Activated CD4-positive, alpha-beta T cell treated with anti-CD3 and anti-CD28 coated beads, Interleukin-2, amount 50 U/mL, for 24 hours (primary cell): ENCODE measurements around the gene PACS2.
"Not testable (repeated sequence)": the region's sequence is repeated elsewhere in the genome, so short reads cannot be mapped to it uniquely, and the experiment has no call there.

Experiments used
- DNase-seq, 2 donors: peaks; one replicate each; pipeline ENCODE4 v3.0.0-alpha.2; 2020; ENCODE audit warnings: low read depth in 1 of 2, low spot score in 1 of 2

The PACS2 gene

GRCh38 chr14:105313381-105314286 lies 914 bp upstream of the PACS2 start:
- no peak for DNase-seq

- no peak for DNase-seq
Measured at GRCh38 chr14:105315211-105315721, 718 bp downstream of the PACS2 start.

DNA sequence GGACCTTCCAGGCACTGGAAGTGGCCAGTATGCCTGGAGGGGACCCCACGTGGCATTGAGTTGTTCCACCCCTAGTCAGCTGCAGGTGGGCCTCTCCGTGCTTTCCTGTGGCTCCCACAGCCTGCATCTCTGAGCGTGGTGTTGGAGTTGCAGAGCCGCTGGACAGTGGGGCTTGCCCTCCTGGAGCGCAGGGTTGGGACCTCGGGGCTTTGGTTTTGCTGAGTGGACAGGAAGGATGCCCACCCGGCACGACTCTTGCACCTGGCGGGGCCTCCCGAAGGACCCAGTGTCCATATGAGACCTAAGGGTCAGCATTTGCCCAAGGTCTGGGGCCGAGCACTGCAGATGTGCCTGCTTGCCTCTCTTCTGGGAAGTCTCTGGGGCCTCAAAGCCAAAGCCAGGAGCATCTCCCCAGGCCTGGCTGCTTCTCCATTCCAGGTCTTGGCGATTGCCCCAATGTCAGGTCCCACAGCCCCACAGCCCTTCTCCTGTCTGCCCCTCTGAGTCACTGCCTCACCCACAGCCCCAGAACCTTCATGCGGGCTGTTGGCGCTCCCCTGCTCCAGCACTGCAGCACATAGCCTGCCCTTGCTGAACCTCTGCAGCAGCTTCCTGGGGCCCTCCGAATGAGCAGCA lies 1.5 kb downstream of the PACS2 start:
- no peak for DNase-seq

DNA sequence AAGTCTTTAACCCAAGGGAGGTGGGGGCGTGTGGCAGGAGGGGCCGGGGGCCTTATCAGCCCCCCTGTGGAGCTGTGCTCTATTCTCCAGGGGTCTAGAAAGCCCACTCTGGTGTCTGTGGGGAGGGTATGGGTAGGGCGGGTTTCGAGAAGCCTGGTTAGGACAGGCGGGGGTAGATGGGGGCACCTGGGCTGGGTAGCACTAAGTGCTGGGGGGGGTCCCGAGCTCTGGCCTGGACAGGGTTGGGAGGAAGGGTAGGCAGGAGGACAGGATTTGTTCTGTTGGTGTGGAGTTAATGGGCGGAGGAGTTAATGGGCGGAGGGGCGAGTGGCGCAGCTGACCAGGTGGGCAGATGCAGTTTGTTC lies 2.0 kb downstream of the PACS2 start:
- DNase-seq: no peak

- no peak for DNase-seq
Measured at GRCh38 chr14:105316968-105317510, 2.5 kb downstream of the PACS2 start.

GRCh38 chr14:105317546-105317945 lies 3.0 kb downstream of the PACS2 start:
- no peak for DNase-seq

GRCh38 chr14:105322791-105323556 lies 8.4 kb downstream of the PACS2 start:
- no peak for DNase-seq

- no peak for DNase-seq
Measured at GRCh38 chr14:105323663-105324062, 9.1 kb downstream of the PACS2 start.

- no peak for DNase-seq
Measured at GRCh38 chr14:105324080-105324778, 9.7 kb downstream of the PACS2 start.

- no peak for DNase-seq
Measured at GRCh38 chr14:105324871-105325270, 10.3 kb downstream of the PACS2 start.

DNA sequence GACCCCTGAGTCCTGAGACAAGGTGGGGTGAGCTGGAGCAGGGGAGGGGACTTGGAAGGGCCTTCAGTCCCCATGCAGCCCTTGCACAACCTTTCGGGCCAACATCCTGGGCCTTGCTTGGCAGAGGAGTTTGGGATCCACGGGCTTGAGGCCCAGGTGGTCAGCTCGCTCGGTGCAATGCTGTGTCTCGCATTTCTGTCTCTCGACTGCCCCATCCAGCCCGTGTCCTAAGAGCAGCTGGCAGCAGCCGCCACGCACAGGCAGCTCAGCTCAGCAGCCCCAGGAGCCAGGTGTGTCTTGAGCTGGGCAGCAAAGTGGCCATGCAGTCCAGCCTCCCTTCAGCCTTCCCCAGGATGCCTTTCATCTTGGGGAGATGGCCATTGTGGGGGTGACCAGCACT lies 10.8 kb downstream of the PACS2 start:
- DNase-seq: no peak

- no peak for DNase-seq
Measured at GRCh38 chr14:105325716-105326567, 11.4 kb downstream of the PACS2 start.

- no peak for DNase-seq
Measured at GRCh38 chr14:105326568-105326867, 12.0 kb downstream of the PACS2 start.

DNA sequence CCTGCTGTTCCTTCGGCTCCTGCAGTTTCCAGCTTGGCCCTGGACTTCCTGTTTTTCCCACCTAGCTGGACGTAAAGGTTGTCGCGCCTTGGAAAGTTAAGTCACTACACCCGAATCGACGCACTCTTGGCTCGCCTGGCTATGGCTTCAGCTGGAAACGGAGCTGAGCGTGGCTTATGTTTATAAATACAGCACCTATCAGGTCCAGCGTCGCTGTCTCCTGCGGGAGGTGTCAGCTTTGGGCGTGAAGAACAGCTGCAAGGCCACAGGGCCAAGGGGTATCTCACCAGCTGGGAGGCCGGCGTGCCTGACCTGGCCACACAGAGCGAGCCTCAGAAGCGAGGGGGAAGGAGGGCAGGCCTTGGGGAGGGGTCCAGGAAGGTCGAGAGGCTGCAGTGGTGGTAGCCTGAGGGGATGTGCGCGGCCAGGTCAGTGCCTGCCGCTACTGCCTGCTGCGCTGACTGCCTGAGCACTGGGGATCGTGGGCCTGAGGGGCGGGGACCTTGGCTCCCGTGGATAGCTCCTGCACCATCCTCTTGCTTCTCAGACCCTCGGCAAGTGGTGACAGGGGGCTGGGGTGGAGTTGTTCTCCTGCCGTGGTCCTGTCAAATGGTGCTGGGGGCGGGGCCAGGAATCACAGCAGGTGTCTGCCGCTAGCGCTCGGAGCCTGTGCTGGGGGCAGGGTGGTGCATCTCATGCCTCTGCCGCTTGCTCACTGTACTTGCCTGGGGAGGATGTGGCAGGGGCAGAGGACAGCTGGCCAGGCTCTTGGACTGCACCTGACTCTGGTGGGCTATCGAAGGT lies 12.5 kb downstream of the PACS2 start:
- no peak for DNase-seq

GRCh38 chr14:105327695-105328045 lies 13.1 kb downstream of the PACS2 start:
- not testable (repeated sequence) for DNase-seq

DNA sequence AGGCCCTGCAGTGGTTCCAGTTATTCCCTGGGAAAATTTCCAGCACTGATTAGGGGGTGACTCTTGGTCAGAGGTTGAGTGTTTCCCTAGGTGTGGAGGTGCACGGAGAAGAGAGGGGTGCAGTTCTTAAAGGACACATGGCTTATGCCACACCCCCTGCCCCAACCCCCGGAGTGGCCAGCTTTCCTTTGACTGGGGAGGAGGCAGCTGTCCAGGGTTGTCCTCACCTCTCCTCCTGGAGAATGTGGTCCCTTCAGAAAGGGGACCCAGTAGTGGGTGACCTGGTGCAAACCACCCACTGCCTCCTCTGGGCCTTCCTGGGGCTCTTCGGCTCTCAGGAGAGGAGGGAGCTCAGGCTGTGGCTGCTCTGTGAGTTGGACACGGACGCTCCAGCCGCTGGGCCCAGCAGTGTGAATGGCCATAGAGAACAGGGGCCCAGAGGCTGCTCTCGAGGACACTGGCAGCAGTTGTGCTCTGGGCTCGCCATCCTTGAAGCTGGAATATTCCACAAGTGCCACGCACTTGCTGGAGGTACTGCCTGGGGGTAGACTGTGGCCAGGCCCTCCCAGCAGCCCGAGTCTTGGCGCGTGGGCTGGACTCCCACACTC lies 13.6 kb downstream of the PACS2 start:
- no peak for DNase-seq

GRCh38 chr14:105328678-105329390 lies 14.3 kb downstream of the PACS2 start:
- no peak for DNase-seq
